NCI-H2107 (cell line): ENCODE measurements around the gene ARSJ.

Source experiments
- DNase-seq: peaks from one replicate; lab custom pipeline; 2025; lab: John Stamatoyannopoulos, UW

ARSJ gene

GRCh38 chr4:113987382-113987941, 8.0 kb upstream of the ARSJ start:
- DNase-seq, result no peak

- no peak for DNase-seq
Observed at GRCh38 chr4:113982181-113982580, 2.7 kb upstream of the ARSJ start.

GRCh38 chr4:113981591-113981990, 2.1 kb upstream of the ARSJ start:
- no peak for DNase-seq

- no peak for DNase-seq
Observed at GRCh38 chr4:113979905-113980615, 613 bp upstream of the ARSJ start.

- no peak for DNase-seq
Observed at GRCh38 chr4:113978561-113979147, 793 bp downstream of the ARSJ start.

GRCh38 chr4:113978105-113978504, 1.3 kb downstream of the ARSJ start:
- DNase-seq, result no peak

- DNase-seq, result no peak
Observed at GRCh38 chr4:113977526-113977855, 2.0 kb downstream of the ARSJ start.

GRCh38 chr4:113976741-113977525, 2.5 kb downstream of the ARSJ start:
- no peak for DNase-seq

- no peak for DNase-seq
Observed at GRCh38 chr4:113975578-113975977, 3.9 kb downstream of the ARSJ start.

- DNase-seq, result no peak
Observed at GRCh38 chr4:113974467-113974866, 5.0 kb downstream of the ARSJ start.

- DNase-seq, result no peak
Observed at GRCh38 chr4:113973345-113973744, 6.1 kb downstream of the ARSJ start.

- DNase-seq, result no peak
Observed at GRCh38 chr4:113972781-113973180, 6.7 kb downstream of the ARSJ start.

GRCh38 chr4:113971706-113972360, 7.6 kb downstream of the ARSJ start:
- DNase-seq, result no peak

GRCh38 chr4:113969709-113970334, 9.6 kb downstream of the ARSJ start:
- DNase-seq, result no peak

- no peak for DNase-seq
Observed at GRCh38 chr4:113968473-113968872, 11.0 kb downstream of the ARSJ start.

- no peak for DNase-seq
Observed at GRCh38 chr4:113967687-113968086, 11.8 kb downstream of the ARSJ start.

GRCh38 chr4:113962719-113963265, 16.7 kb downstream of the ARSJ start:
- no peak for DNase-seq

GRCh38 chr4:113962016-113962347, 17.5 kb downstream of the ARSJ start:
- DNase-seq, result no peak

GRCh38 chr4:113960684-113961321, 18.6 kb downstream of the ARSJ start:
- DNase-seq, result no peak

GRCh38 chr4:113959539-113959937, 19.9 kb downstream of the ARSJ start:
- DNase-seq, result no peak
